K562 (cell line): ENCODE results near the gene OR2S2. TPM values are rescaled to one million over a fixed set of nuclear protein-coding genes. Genes with fewer than 3 reads are reported as not detected.

ENCODE experiments used
- ATAC-seq: fragments of 200-7000 bp; cut with Tn5 transposase; 3 replicates; pipeline ENCODE4 v1.9.1; 2020; ENCODE audit warnings: moderate library complexity
- BruUV-seq: library from RNA; stranded (reverse); fragments of 400-500 nt; replicated peaks from 2 replicates; lab custom pipeline; 2021; lab: Mats Ljungman, UMichigan
- CTCF ChIA-PET: fragments of 300-600 bp; formaldehyde crosslinking; extraction: SDS; loops from one replicate; lab custom pipeline; 2021; ENCODE audit warnings: low intra/inter-chr PET ratio; lab: Yijun Ruan, JAX
- POLR2A ChIA-PET: fragments of 300-600, 350-650 bp; sonication (Branson Sonifier 250); formaldehyde crosslinking; extraction: SDS; loops from one replicate; lab custom pipeline; 2021; ENCODE audit warnings: antibody characterized with exemption, inconsistent platforms; lab: Yijun Ruan, JAX
- DNase-seq, 4 experiments: peaks; one replicate each; pipeline versions ENCODE4 v3.0.0 to v3.0.0-alpha.2; 2011 to 2018; ENCODE audit warnings: low spot score in 3 of 4, mixed read lengths in 3 of 4; ENCODE audit errors: extremely low read depth in 1 of 4
- FAIRE-seq: peaks from 2 replicates; lab custom pipeline; 2011; peaks lifted over from hg19 to GRCh38; lab: Jason Lieb, UNC
- H2AFZ ChIP-seq: 2 replicates; pipeline ENCODE4 v1.6.0; 2011; ENCODE audit warnings: low read depth, low read length, control low read depth, inconsistent platforms
- H3K27ac ChIP-seq: fragments of 200-600 bp; 3 replicates; pipeline ENCODE4 v1.8.0; 2011; ENCODE audit warnings: low read depth, mild to moderate bottlenecking, control low read depth, inconsistent platforms, low read length, moderate library complexity, mixed read lengths; ENCODE audit errors: extremely low read depth
- H3K27me3 ChIP-seq, 2 experiments: fragments of 300-600 bp in 1 of 2; 2 replicates in 1 of 2; 3 replicates in 1 of 2; pipeline versions ENCODE4 v1.6.0 to v1.8.0; 2011; ENCODE audit warnings: inconsistent platforms in 2 of 2, low read length in 2 of 2, mild to moderate bottlenecking in 1 of 2, mixed read lengths in 1 of 2, moderate library complexity in 1 of 2; ENCODE audit not compliant: control insufficient read depth in 2 of 2, insufficient read depth in 2 of 2
- H3K36me3 ChIP-seq: fragments of 300-600 bp; 3 replicates; pipeline ENCODE4 v1.8.0; 2011; ENCODE audit warnings: mild to moderate bottlenecking, low read length, inconsistent platforms; ENCODE audit not compliant: control insufficient read depth, insufficient read depth
- H3K4me1 ChIP-seq, 2 experiments: fragments of 200-600 bp in 1 of 2; replicated peaks in 1 of 2; 2 replicates in 1 of 2; 3 replicates in 1 of 2; pipeline versions ENCODE4 v1.5.1 to v1.8.0; 2011; ENCODE audit warnings: inconsistent platforms in 2 of 2, low read length in 2 of 2, mild to moderate bottlenecking in 1 of 2, mixed read lengths in 1 of 2, moderate library complexity in 1 of 2; ENCODE audit not compliant: control insufficient read depth in 2 of 2, insufficient read depth in 2 of 2
- H3K4me2 ChIP-seq: 2 replicates; pipeline ENCODE4 v1.6.1; 2011; ENCODE audit warnings: low read length, control low read depth, inconsistent platforms, mixed read lengths; ENCODE audit not compliant: insufficient read depth
- H3K4me3 ChIP-seq: fragments of 200-600 bp; sonication (generic), shearing (Covaris generic); 2 replicates; pipeline ENCODE4 v1.5.1; 2016; ENCODE audit warnings: control low read depth, inconsistent platforms
- H3K79me2 ChIP-seq: fragments of 200-600 bp; 3 replicates; pipeline ENCODE4 v1.8.0; 2011; ENCODE audit warnings: low read length, inconsistent platforms; ENCODE audit not compliant: control insufficient read depth, insufficient read depth
- H3K9ac ChIP-seq, 2 experiments: 2 replicates each; pipeline versions ENCODE4 v1.6.0 to v1.6.1; 2011; ENCODE audit warnings: low read depth in 2 of 2, low read length in 2 of 2, control low read depth in 1 of 2, inconsistent platforms in 1 of 2, mild to moderate bottlenecking in 1 of 2, mixed read lengths in 1 of 2; ENCODE audit not compliant: insufficient read depth in 1 of 2
- H3K9me1 ChIP-seq: one replicate; pipeline ENCODE4 v1.6.0; 2011; ENCODE audit warnings: inconsistent platforms, mild to moderate bottlenecking, low read length, moderate library complexity; ENCODE audit not compliant: control insufficient read depth, insufficient read depth
- H3K9me3 ChIP-seq: replicated peaks from 2 replicates; pipeline ENCODE4 v1.5.1; 2011; ENCODE audit warnings: low read depth, low read length, inconsistent platforms; ENCODE audit not compliant: control insufficient read depth, insufficient read depth
- H4K20me1 ChIP-seq: replicated peaks from 2 replicates; pipeline ENCODE4 v1.6.1; 2011; ENCODE audit warnings: low read length, inconsistent platforms, mixed read lengths; ENCODE audit not compliant: control insufficient read depth, insufficient read depth
- ARHGAP35 ChIP-seq: fragments of 450-650 bp; IDR thresholded peaks from 2 replicates; pipeline ENCODE4 v1.6.1; 2018; ENCODE audit not compliant: partially characterized antibody
- CBX2 ChIP-seq: fragments of 200-600 bp; sonication (generic); IDR thresholded peaks from one replicate; pipeline ENCODE4 v1.6.1; 2012; ENCODE audit warnings: mild to moderate bottlenecking, low read length, inconsistent platforms; ENCODE audit not compliant: insufficient read depth, poor library complexity, severe bottlenecking
- CHD1 ChIP-seq: fragments of 200-600 bp; sonication (generic); IDR thresholded peaks from one replicate; pipeline ENCODE4 v1.6.1; 2012; ENCODE audit warnings: mild to moderate bottlenecking, moderate library complexity, low read length, inconsistent platforms
- CHD4 ChIP-seq: fragments of 200-600 bp; sonication (generic); IDR thresholded peaks from 3 replicates; pipeline ENCODE4 v1.6.1; 2012; ENCODE audit warnings: low read depth, mild to moderate bottlenecking, mixed read lengths, low read length, inconsistent platforms; ENCODE audit not compliant: insufficient read depth, insufficient replicate concordance, poor library complexity, severe bottlenecking
- DMBX1 ChIP-seq: fragments of 250-450 bp; sonication (Bioruptor Pico); IDR thresholded peaks from 2 replicates; pipeline ENCODE4 v1.8.0; 2022; ENCODE audit warnings: inconsistent platforms, mild to moderate bottlenecking, moderate library complexity, borderline replicate concordance
- HNRNPH1 ChIP-seq: fragments of 200-400 bp; formaldehyde crosslinking; optimal IDR thresholded peaks from 2 replicates; pipeline ENCODE3; 2017; ENCODE audit warnings: low read depth, mild to moderate bottlenecking, low read length, moderate library complexity
- ID3 ChIP-seq, 2 experiments: fragments of 250-450 bp in 1 of 2; fragments of 450-650 bp in 1 of 2; sonication (Bioruptor Pico) in 1 of 2; IDR thresholded peaks; 2 replicates each; pipeline versions ENCODE4 v1.6.1 to v1.8.0; 2016 to 2021; ENCODE audit warnings: mild to moderate bottlenecking in 2 of 2, moderate library complexity in 2 of 2, missing compliant biosample characterization in 1 of 2, missing genetic modification characterization in 1 of 2
- NR2C2 ChIP-seq, 2 experiments: fragments of 200-800 bp in 1 of 2; sonication (Bioruptor generic) in 1 of 2; sonication (generic) in 1 of 2; formaldehyde crosslinking in 1 of 2; IDR thresholded peaks; 2 replicates each; pipeline versions ENCODE4 v1.6.1 to v1.8.0; 2016 to 2022; ENCODE audit warnings: mild to moderate bottlenecking in 1 of 2, missing compliant biosample characterization in 1 of 2, missing genetic modification characterization in 1 of 2, missing genetic modification reagents in 1 of 2
- NRF1 ChIP-seq, 2 experiments: fragments of 450-650 bp; IDR thresholded peaks in 1 of 2; conservative IDR thresholded peaks in 1 of 2; 2 replicates each; pipeline ENCODE4 v1.6.1; 2014; ENCODE audit warnings: mild to moderate bottlenecking in 2 of 2
- POLR3G ChIP-seq: IDR thresholded peaks from 2 replicates; pipeline ENCODE4 v1.6.1; 2011; ENCODE audit not compliant: insufficient read length, insufficient replicate concordance; ENCODE audit errors: extremely low read depth
- RCOR1 ChIP-seq, 2 experiments: IDR thresholded peaks; 2 replicates each; pipeline ENCODE4 v1.6.1; 2012; ENCODE audit warnings: low read depth in 2 of 2, low read length in 2 of 2, borderline replicate concordance in 1 of 2, improper control_type of control experiment in 1 of 2
- SLC30A9 ChIP-seq: fragments of 250-450 bp; sonication (Bioruptor Pico); IDR thresholded peaks from 2 replicates; pipeline ENCODE4 v1.8.0; 2022; ENCODE audit warnings: mild to moderate bottlenecking, moderate library complexity
- TAF15 ChIP-seq: fragments of 200-400 bp; formaldehyde crosslinking; IDR thresholded peaks from 2 replicates; pipeline ENCODE4 v1.6.1; 2017; ENCODE audit warnings: mild to moderate bottlenecking, low read depth, low read length, moderate library complexity
- ZKSCAN1 ChIP-seq: fragments of 150-350 bp; IDR thresholded peaks from 2 replicates; pipeline ENCODE4 v1.6.1; 2016; ENCODE audit warnings: low read depth, low read length
- WGBS: fragments of 100-300 bp; shearing (Covaris generic); methylation state at CpG from one replicate; pipeline ENCODE4 v1.1.6; 2016; ENCODE audit warnings: low coverage, mixed read lengths; ENCODE audit not compliant: insufficient coverage; ENCODE audit errors: missing lambda C conversion rate; 5-methylcytosine and 5-hydroxymethylcytosine counted together
- in situ Hi-C: fragments of 300-500 bp; cut with MboI; formaldehyde crosslinking; loops from 4 replicates; pipeline ENCODE4 v1.15.0; 2018; ENCODE audit warnings: inconsistent platforms, mixed read lengths
- intact Hi-C: fragments of 100-400 bp; cut with micrococcal nuclease; formaldehyde crosslinking; loops from 2 replicates; pipeline ENCODE4 v1.14.2; 2022
- polyA plus RNA-seq, 8 experiments: library from polyadenylated mRNA; depleted of rRNA in 4 of 8; stranded (reverse) in 5 of 8; unstranded in 3 of 8; fragments of >200 nt; fragmentation: Nextera tagmentation in 2 of 8; fragmentation: Illumina TruSeq in 1 of 8; extraction: Ambion mirVana in 2 of 8; extraction: Trizol in 1 of 8; gene quantifications; 2 replicates each; pipeline versions ENCODE4 v1.2.1 to v1.2.3, GENCODE V29; 2011 to 2014; ENCODE audit warnings: inconsistent platforms in 1 of 8, missing spikeins in 1 of 8
- total RNA-seq, 7 experiments: library from RNA; depleted of rRNA in 6 of 7; stranded (reverse); fragments of >200 nt in 6 of 7; fragmentation: Illumina TruSeq in 2 of 7; extraction: Trizol in 2 of 7; gene quantifications; 2 replicates each; pipeline versions ENCODE4 v1.2.1 to v1.2.3, GENCODE V29; 2011 to 2021; ENCODE audit warnings: low replicate concordance in 1 of 7

OR2S2 gene
- total and polyA plus RNA-seq, 9 of the 15 experiments (the other 6 are each of a cell fraction or from before 2014, with no cell fraction given), result not detected

DNA sequence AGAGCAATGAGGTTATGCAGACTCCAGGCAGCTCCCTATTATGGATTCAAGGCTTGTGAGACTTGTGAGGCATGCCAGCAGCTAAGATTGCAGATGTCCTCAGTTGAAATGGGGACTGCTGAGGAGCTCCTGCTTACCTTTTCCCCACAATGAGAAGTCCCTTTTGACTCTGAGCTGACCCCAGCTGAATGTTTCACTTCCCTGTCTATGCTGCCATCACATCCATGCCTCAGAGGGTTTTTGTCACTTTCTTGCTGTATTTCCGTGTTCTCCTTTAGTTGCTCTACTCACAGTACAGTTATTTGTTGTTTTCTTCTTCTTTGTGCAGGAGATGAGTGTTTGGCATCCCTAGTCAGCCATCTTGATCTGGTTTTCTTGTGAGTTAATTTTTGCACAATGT, 18.8 kb upstream of the OR2S2 start:
- FAIRE-seq (no peak), ATAC-seq (no peak), DNase-seq (no peak)
- Histone ChIP-seq H3K27ac (no peak overlapping the region), H3K36me3 (no peaks in the 10 kb centered on the region), H3K27me3 (peaks cover 0 to 7% of the 10 kb centered on the region in 2 experiments; a peak in 2 of 5 replicates), H3K9me3 (0 out of 2 replicates have a peak, but pooled peaks cover 2% of the 10 kb centered on the region), H4K20me1 (no peaks in the 10 kb centered on the region), H3K4me1 (peaks cover 0 to 5% of the 10 kb centered on the region in 2 experiments; a peak in 1 of 5 replicates), H3K79me2 (no peaks in the 10 kb centered on the region), H3K4me3 (no peak overlapping the region), H2AFZ (no peak overlapping the region), H3K4me2 (no peak overlapping the region), H3K9ac (no peak overlapping the region), H3K9me1 (no peaks in the 10 kb centered on the region)
- ChIA-PET POLR2A (interaction anchor here (0.7 kb wide), 1 partner anchor 46 kb away, joined by 4 read pairs; no protein-coding TSS in a partner anchor), CTCF (no interaction called here)
- TF ChIP-seq DMBX1, result no peak
- TF ChIP-seq POLR3G, result no peak
- no peak for TF ChIP-seq NRF1 (conservative IDR thresholded peaks at IDR 0.05 in 1 of 2, IDR thresholded peaks at IDR 0.05 in 1 of 2)
- TF ChIP-seq CHD1, result no peak
- TF ChIP-seq TAF15, result no peak
- no peak for TF ChIP-seq NR2C2 (CRISPR knock-in tag; IDR thresholded peaks at IDR 0.05)
- no peak for TF ChIP-seq NR2C2 (tag; IDR thresholded peaks at IDR 0.05)
- TF ChIP-seq ID3 (CRISPR knock-in tag; IDR thresholded peaks at IDR 0.05), result no peak
- no peak for TF ChIP-seq ID3 (tag; IDR thresholded peaks at IDR 0.05)
- TF ChIP-seq RCOR1 (IDR thresholded peaks at IDR 0.05; ENCODE audit: borderline replicate concordance in 1 of 2, low read depth in 2 of 2, low read length in 2 of 2), result no peak
- TF ChIP-seq SLC30A9 (CRISPR knock-in tag), result no peak
- TF ChIP-seq HNRNPH1, result no peak
- no peak for TF ChIP-seq CHD4
- no peak for TF ChIP-seq ZKSCAN1
- TF ChIP-seq CBX2, result no peak
- no peak for TF ChIP-seq ARHGAP35
- intact Hi-C loops, result no loop called here
- 0% methylated on average over 1 of the region's 1 CpG for WGBS
- in situ Hi-C loops, result no loop called here
- no TSS peak for BruUV-seq
